Caco-2 (cell line): ENCODE measurements around the gene ELL. TPM values are rescaled to one million over a fixed set of nuclear protein-coding genes. Genes with fewer than 3 reads are reported as not detected.
A peak's percentile ranks its signal among the peaks of the same experiment; 100 is the strongest.

Experiments
- BruUV-seq: library from RNA; stranded (reverse); fragments of 400-500 nt; replicated peaks from 2 replicates; lab custom pipeline; 2021; lab: Mats Ljungman, UMichigan
- CTCF ChIA-PET: fragments of 300-600 bp; sonication (Branson Sonifier 250); formaldehyde crosslinking; loops from one replicate; lab custom pipeline; 2022; ENCODE audit warnings: antibody characterized with exemption; lab: Charles Lee
- POLR2A ChIA-PET: fragments of 300-600 bp; sonication (Branson Sonifier 250); formaldehyde crosslinking; loops from one replicate; lab custom pipeline; 2022; ENCODE audit warnings: antibody characterized with exemption; lab: Charles Lee
- DNase-seq, 2 experiments: peaks; one replicate each; pipeline versions ENCODE4 v3.0.0 to v3.0.0-alpha.2; 2020 to 2022
- H3K27me3 ChIP-seq: replicated peaks from 2 replicates; pipeline ENCODE4 v1.6.0; 2011; ENCODE audit warnings: low read length; ENCODE audit not compliant: control insufficient read depth, insufficient read depth
- H3K36me3 ChIP-seq: 2 replicates; pipeline ENCODE4 v1.5.1; 2011; ENCODE audit warnings: low read length; ENCODE audit not compliant: control insufficient read depth, insufficient read depth
- H3K4me1 ChIP-seq: fragments of 250-450 bp; sonication (Bioruptor Pico); 2 replicates; pipeline ENCODE4 v1.5.1; 2020; ENCODE audit warnings: mild to moderate bottlenecking
- H3K4me3 ChIP-seq: 2 replicates; pipeline ENCODE4 v1.5.1; 2011; ENCODE audit warnings: low read depth, mild to moderate bottlenecking, control low read depth, low read length
- H3K9me3 ChIP-seq: fragments of 250-450 bp; sonication (Bioruptor Pico); 2 replicates; pipeline ENCODE4 v1.5.1; 2020; ENCODE audit warnings: mild to moderate bottlenecking, moderate library complexity
- H3K27ac Mint-ChIP-seq: one replicate; pipeline ENCODE4 v1.8.0; 2022; ENCODE audit warnings: mixed read lengths; ENCODE audit not compliant: unreplicated experiment
- H3K27me3 Mint-ChIP-seq: one replicate; pipeline ENCODE4 v1.8.0; 2022; ENCODE audit warnings: mixed read lengths; ENCODE audit not compliant: insufficient read depth, unreplicated experiment
- H3K36me3 Mint-ChIP-seq: one replicate; pipeline ENCODE4 v1.8.0; 2022; ENCODE audit warnings: mild to moderate bottlenecking, mixed read lengths; ENCODE audit not compliant: insufficient read depth, unreplicated experiment
- H3K4me1 Mint-ChIP-seq: one replicate; pipeline ENCODE4 v1.8.0; 2022; ENCODE audit warnings: low read depth, mixed read lengths; ENCODE audit not compliant: unreplicated experiment
- H3K4me3 Mint-ChIP-seq: one replicate; pipeline ENCODE4 v1.8.0; 2022; ENCODE audit warnings: mild to moderate bottlenecking, moderate library complexity, mixed read lengths; ENCODE audit not compliant: unreplicated experiment
- H3K9me3 Mint-ChIP-seq: one replicate; pipeline ENCODE4 v1.8.0; 2022; ENCODE audit warnings: mixed read lengths; ENCODE audit not compliant: unreplicated experiment
- CTCF ChIP-seq, 2 experiments: fragments of 200-600 bp in 1 of 2; IDR thresholded peaks; 1 replicate in 1 of 2; 2 replicates in 1 of 2; pipeline versions ENCODE4 v1.5.1 to v1.8.0; 2011 to 2022; ENCODE audit warnings: antibody characterized with exemption in 1 of 2, control low read depth in 1 of 2, inconsistent platforms in 1 of 2, low read depth in 1 of 2, low read length in 1 of 2, mild to moderate bottlenecking in 1 of 2, moderate library complexity in 1 of 2; ENCODE audit not compliant: insufficient read depth in 1 of 2, severe bottlenecking in 1 of 2, unreplicated experiment in 1 of 2
- intact Hi-C: fragments of 100-400 bp; cut with micrococcal nuclease; formaldehyde crosslinking; loops from one replicate; pipeline ENCODE4 v1.10.0; 2022; ENCODE audit not compliant: unreplicated experiment
- total RNA-seq: library from RNA; stranded (reverse); gene quantifications from 2 replicates; pipeline ENCODE4 v1.2.3, GENCODE V29; 2022

Gene ELL
- total RNA-seq, 1 experiment from 2014 or later = 12.1 TPM

- Mint-ChIP-seq H3K9me3 (no peaks in the 10 kb centered on the region), H3K4me1 (peaks cover 33% of the 10 kb centered on the region), H3K27ac (peak overlapping the region; percentile 76), H3K27me3 (no peaks in the 10 kb centered on the region), H3K4me3 (no peak overlapping the region), H3K36me3 (peaks cover 6% of the 10 kb centered on the region)
- H3K4me3 ChIP-seq = no peak overlapping the region
- no peak for TF ChIP-seq CTCF (IDR thresholded peaks at IDR 0.05; ENCODE audit: insufficient read depth in 1 of 2, low read depth in 1 of 2, low read length in 1 of 2, severe bottlenecking in 1 of 2, unreplicated experiment in 1 of 2)
- H3K27me3 ChIP-seq = no peaks in the 10 kb centered on the region
- no TSS peak for BruUV-seq
- peaks cover 43% of the 10 kb centered on the region for H3K4me1 ChIP-seq
- ChIA-PET POLR2A (no interaction called here), CTCF (interaction anchor here (2.1 to 2.4 kb wide), 2 partner anchors 15 to 18 kb away, joined by 9 to 11 read pairs; partner anchors contain the start of gene ELL)
- intact Hi-C loops = no loop called here
- H3K9me3 ChIP-seq = no peaks in the 10 kb centered on the region
- no peak for DNase-seq
- H3K36me3 ChIP-seq = no peaks in the 10 kb centered on the region
Measured at GRCh38 chr19:18506101-18506930, 15.6 kb downstream of the ELL start.

- H3K27me3 ChIP-seq = no peaks in the 10 kb centered on the region
- H3K36me3 Mint-ChIP-seq = peaks cover 6% of the 10 kb centered on the region
- CTCF ChIA-PET = interaction anchor here (1.0 kb wide), 2 partner anchors 16 kb away, joined by 3 to 5 read pairs; partner anchors contain the start of gene ELL
- H3K27ac Mint-ChIP-seq = peak overlapping the region; percentile 21
- H3K27me3 Mint-ChIP-seq = no peaks in the 10 kb centered on the region
- intact Hi-C loops = loop anchor here (1.0 kb wide), 1 partner anchor 15 kb away; no protein-coding TSS in a partner anchor
- no peak overlapping the region for H3K4me3 ChIP-seq
- POLR2A ChIA-PET = interaction anchor here (0.6 to 0.9 kb wide), 2 partner anchors 17 to 1178 kb away, joined by 3 read pairs; partner anchors contain the start of gene ELL
- peak overlapping the region; percentile 5 for H3K4me3 Mint-ChIP-seq
- peaks cover 33% of the 10 kb centered on the region for H3K4me1 Mint-ChIP-seq
- H3K4me1 ChIP-seq = peaks cover 43% of the 10 kb centered on the region
- no peaks in the 10 kb centered on the region for H3K9me3 Mint-ChIP-seq
- no peaks in the 10 kb centered on the region for H3K9me3 ChIP-seq
- DNase-seq = no peak
- no peaks in the 10 kb centered on the region for H3K36me3 ChIP-seq
- no peak for TF ChIP-seq CTCF (IDR thresholded peaks at IDR 0.05; ENCODE audit: insufficient read depth in 1 of 2, low read depth in 1 of 2, low read length in 1 of 2, severe bottlenecking in 1 of 2, unreplicated experiment in 1 of 2)
- BruUV-seq = no TSS peak
Measured at GRCh38 chr19:18504886-18505610, 16.8 kb downstream of the ELL start.
